ENCODE data around the gene NATD1.
"Not testable (repeated sequence)": the region's sequence is repeated elsewhere in the genome, so short reads cannot be mapped to it uniquely, and the experiment has no call there.

NATD1 gene

DNA sequence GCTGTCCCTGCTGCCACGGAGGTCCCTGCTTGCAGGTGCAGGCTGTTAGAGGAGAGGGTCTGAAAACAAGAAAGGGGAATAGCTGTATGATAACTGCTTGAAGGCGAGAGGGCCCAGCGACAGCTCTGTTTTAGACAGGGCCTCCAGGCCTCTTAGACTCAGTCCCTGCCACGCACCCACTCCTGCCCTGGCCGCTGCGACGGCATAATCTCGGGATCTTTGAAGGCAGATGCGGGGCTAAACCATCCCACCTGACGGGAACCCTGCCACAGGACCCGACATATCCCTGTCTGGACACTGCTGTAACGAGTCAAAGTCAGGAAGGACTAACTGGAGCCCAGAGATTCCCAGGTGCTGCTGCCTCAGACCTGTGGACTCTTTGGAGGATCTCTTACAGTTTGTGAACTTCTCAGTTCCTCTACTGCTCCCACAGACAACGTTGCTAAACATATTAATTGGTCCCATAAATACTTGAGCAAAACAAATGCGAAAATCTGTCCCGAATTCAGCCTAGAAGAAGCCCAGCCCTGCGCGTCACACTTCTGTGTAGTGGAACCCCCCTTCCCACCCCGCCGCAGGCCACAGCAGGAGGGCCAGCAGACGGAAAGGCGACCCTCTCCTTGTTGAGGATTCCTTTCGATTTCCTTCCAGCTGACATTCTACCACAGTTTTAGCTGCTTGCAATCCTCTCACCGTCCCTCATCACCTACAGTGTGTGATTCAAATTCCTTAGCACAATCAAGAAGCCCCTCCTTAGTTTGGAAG lies 38.3 kb downstream of the NATD1 start:
- DNase-seq (ENCODE audit: low spot score), result no peak

DNA sequence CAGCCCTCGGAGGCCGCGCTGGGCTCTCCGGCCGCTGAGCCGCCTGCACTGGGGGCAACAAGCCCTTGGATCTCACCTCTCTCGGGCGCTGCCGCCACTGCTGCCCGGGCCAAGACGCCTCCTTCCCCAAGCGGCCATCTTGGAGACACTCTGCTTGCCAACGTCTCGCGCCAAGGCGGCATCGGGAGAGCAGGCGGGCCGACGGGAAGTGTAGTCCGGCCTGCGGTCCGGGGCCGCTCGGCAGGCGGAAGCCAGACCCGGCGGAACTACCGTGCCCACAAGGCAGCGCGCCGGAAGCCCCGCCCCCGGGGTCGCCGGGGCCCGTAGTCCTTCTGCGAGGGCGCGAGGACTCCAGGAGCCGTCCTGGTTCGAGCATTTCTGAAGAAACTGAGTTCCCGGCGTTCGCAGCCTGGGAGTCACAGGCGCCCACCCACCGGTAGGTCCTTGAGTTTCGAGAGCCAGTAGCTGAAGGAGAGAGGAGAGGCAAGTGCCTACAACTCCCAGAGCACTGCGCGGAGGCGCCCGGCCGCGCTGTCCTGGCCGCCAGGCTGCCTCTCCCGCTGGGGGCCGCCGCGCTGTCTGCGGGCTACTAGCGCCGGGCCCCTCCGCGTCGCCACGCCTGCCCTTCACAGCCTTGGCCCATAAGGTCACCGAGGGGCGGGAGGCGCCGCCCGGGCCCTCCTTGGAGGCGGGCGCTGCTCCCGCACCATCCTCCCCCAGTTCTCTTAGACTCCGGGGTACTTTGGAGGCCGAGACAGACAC lies 39.0 kb downstream of the NATD1 start, which contains the start of gene TMEM11:
Gene TMEM11, minus strand, starts transcription at position 147 of the 762 bp plus-strand sequence. Its CDS starts 9 bp downstream, at position 138.
- peak; percentile 98 for DNase-seq (ENCODE audit: low spot score)

DNA sequence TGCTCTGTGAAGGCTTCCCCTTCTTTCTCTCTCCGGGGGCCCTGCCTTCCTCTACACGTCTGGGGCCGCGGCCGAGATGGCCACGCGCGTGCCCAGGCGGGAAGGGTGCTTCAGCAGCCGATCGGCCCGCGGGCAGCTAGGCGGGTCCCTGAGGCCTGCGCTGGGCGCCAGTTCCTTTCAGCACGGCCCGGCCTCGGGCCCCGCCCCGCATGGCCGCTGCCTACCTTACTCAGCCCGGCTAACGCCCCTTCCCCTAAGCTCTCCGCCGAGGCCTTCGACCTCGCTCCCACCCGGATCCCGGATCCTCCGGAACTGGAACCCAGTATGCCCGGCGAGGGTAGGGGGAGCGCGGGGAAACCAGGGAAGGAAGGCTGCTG lies 39.6 kb downstream of the NATD1 start:
- DNase-seq (ENCODE audit: low spot score), result no peak

DNA sequence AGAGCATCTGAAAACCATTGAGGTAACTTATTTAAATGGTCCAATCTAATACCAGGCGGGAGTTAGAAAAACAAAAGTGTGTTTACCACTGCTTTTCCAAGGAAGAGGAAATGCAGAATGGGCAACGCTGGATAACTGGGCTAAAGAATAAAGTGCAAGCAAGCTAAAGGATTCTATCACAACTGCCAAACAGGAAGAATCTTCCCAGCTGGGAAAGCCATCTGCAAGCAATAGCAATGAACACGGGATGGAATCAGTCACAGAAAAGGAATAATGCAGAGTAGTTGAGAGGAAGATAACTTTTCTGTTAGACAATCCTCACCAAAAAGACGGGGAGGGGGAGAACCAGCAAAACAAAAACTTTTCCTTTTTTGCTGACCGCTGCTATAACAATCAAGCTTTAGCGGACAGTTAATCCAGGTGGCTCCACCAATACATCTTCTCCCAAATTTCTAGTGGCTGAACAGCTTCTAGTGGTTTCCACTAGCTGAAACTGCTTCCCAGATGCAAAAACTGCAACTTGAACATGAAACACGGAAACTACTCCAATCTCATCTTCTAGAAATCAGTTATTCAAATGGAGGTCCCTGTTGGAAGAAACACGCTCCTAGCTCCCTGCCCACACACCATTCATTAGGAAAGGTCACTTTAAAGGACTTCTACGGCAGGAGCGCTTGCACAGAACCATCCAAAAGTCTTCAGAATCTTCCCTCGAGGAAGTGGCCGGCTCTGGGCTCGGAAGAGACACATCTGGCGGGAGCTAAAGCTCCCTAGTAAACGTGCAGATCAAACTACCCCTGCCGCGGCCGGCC lies 40.2 kb downstream of the NATD1 start:
- DNase-seq (ENCODE audit: low spot score), result no peak

DNA sequence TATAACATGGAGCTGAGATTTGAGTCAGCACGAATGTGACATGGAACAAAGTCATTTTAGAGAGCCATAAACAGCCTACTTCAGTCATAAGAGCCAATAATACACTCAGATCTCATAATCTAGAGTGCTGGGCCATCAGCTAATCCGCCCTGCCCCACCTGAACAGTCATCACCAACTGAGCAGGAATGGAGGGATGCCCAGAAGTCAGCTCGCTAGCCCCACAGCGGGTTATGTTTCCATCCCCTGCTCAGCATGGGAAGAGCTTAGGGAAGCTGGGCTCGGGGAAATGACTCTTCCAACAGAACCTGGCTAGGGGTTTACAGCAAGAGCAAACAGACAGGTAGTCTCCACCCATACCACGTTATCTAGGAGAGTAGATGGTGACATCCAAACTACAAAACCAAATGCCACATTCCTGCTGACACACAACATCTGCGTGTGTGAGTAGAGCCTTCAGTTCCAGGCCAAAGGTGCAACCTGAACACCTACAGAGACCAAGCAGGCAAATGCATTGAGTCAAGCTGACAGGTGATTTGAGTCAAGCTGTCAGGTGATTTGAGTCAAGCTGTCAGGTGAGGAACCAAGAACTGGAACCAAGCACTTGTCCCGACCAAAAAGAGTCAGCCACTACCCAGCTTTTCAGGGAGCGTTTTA lies 41.3 kb downstream of the NATD1 start:
- DNase-seq (ENCODE audit: low spot score), result no peak

DNA sequence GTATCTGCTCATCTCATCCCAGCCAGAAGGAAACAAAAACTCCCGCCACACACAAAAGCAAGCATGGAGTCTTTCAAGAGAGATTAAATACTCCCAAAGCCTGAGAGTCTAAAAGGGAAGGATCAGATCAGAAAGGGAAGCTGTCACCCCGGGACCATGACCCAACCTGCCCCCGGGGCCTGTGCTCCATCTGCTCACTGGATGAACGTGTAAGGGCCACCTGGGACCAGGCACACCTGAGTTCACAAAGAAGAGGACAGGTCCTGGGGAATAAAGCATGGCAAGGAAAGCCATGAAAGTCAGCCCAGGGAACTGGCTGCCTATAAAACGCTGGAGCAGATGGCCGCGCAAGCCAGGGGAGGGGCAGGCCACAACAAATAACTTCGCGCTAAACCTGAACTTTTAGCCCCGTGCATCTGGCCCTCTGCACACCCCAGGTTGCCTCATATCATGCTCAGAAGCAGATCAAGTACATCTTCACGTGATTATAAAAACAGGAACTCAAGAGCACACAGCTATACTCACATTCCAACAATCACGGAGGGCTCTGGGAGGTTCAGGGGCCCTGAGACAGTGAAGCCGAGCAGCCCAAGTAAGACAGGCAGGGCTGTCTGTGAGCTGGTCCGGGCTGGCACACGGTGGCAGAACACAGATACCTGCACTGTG lies 42.7 kb downstream of the NATD1 start:
- no peak for DNase-seq (ENCODE audit: low spot score)

DNA sequence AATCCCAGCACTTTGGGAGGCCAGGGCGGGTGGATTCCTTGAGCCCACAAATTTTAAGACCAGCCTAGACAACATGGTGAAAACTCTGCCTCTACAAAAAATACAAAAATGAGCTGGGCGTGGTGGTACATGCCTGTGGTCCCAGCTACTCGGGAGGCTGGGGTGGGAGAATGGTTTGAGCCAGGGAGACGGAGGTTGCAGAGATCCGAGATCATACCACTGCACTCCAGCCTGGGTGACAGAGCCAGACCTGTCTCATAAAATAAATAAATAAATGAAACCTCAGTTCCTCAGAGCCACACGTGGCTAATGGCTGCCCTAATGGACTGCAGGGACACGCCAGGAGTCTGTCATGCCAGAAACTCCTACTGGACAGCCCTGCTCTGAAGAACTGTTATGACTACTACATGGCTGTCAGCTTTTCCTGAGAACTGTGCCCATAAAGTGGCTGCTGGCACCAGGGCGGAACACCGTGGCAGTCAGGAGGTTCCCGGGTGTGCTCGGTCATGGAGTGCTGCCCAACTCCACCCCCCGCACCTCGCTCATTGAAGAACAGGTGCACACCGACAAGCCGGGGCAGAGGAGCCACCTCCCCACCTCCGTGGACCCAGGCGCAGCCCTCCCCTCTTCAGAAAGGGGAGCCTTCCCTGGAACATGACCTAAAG lies 43.6 kb downstream of the NATD1 start:
- no peak for DNase-seq (ENCODE audit: low spot score)

DNA sequence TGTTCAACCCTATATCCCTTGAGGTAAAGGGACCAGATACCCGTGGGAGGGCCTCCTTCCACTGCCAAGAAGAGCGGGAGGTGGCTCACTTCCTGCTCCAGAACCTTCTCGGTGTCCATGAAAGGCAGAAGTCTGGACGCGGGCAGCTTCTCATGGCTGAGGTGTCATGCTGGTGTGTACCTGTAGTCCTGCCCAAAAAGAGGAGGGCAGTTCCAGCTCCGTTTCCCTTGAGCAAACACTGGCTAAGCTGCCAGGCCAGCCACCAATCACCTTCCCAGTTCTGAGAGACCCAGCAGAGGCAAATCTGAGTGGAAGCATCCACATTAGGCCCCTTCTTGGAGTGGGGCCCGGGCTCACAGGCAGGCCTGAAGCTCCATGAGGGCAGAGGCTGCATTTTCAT lies 44.9 kb downstream of the NATD1 start:
- DNase-seq (ENCODE audit: low spot score), result no peak

DNA sequence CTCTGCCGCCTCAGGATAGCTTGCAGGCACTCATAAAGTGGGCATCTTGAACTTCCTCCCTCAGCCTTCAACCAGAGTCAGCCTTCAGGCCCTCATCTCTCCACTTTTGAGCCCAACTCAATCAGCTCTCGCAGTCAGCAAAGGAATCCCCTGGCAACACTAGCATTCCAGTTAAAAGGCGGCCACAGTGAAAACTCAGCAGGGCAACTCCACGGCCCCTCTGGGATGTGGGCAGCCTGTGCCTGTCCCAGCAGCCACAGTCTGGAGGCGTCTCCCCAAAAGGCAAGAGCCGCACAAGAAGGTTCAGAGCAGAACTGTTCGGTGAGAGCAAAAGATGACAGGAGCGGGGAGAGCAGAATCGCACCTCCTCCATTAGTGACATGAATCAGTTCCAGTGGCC lies 48.3 kb downstream of the NATD1 start:
- no peak for DNase-seq (ENCODE audit: low spot score)

DNA sequence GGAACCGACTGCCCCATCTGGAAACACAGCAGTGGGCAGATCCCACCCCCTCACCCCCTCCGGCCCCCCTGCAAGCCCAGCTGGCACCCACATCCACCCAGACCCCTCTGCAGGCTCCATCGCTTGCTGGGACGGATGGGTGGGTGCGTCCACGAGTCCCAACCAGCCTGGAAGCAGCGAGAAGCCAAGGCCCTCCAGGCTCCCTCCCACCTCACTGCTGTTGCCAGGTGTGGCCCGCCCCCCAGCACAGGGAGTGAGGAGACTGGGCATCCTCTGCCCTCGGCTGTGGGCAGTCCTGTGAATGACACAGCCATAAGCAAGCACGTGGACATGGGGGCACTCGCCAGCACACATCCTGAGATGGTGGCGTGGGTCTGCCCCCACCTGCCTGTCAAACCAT lies 50.7 kb downstream of the NATD1 start:
- DNase-seq (ENCODE audit: low spot score), result no peak

DNA sequence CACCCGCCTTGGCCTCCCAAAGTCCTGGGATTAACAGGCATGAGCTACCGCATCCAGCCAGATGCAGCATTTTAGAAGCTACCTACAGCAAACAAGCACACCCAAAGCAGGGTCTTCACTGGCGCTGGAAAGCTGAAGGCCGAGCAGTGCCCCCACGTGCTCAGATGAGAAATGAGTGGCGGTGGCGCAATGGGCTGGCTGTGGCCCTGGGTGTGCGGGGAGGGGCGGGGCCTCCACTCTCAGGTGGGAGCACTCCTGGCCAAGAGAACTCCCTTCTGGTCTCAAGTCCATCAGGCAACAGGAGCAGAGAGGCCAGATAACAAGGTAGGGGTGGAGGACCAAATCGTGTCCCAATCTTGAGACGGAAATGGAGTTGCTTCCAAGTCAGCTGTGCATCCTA lies 51.3 kb downstream of the NATD1 start:
- DNase-seq (ENCODE audit: low spot score), result no peak

DNA sequence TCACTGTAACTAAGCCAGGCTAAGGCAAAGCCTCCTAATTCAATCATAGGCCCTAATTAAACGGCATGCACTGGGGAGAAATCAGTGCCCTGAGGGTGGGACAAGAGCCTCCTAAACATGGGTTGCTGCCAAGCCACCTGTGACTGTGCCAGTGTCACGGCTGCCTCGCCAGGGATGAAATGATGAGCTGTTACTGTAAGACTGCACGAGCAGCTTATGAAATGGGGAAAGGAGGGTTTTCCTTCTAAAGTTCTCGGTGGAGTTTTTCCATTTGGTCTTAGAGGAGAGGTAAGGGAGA lies 52.0 kb downstream of the NATD1 start:
- no peak for DNase-seq (ENCODE audit: low spot score)

DNA sequence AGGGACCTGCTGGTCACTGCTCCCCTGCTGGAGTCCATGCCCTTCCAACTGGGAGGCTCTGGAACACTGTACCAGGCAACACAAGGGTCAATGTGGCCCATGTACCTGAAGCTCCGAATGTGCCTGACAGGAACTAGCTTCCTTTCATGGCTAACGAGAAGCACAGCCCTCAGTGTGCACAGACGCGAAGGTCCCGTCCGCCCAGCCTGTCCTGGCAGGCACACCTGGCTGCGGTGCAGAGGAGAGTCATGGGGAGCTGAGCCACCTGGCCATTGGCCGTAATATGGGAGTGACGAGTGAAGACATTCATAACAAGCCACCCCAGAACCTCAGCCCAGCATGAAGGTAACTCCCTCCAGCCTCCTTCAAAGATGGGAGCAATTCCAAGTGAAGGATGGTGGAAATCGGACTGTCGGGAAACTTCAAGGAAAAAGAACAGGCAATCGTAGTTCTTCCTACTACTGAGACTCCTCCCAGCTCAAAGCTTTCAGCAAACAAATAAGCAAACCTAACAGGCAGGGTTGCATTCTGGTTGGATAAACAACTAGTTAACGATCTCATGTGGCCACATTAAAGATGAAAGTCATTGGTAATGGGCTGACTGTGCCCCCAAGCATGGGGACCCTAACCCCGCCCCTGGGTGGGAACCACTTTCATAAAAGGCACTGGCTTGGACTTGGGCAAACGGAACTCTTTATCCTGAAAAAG lies 52.5 kb downstream of the NATD1 start:
- no peak for DNase-seq (ENCODE audit: low spot score)

DNA sequence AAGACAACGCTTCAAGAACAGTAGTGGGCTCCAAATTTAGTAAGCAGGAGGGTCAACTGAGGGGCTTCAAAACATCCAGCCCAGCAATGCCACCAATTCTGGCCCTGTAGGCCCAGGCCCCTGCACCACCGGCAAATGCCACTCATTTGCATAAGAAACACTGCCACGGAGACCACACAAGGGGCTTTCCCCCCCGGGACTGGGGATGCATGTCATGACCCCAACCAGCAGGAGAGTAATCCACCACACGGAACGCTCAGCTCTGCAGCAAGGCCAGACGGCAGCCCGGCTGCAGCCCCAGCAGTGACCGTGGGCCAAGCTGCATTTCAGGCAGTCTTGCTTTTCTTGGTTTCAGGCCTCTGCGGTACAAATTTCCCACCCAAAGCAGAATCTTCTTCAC lies 53.4 kb downstream of the NATD1 start:
- DNase-seq (ENCODE audit: low spot score), result no peak

DNA sequence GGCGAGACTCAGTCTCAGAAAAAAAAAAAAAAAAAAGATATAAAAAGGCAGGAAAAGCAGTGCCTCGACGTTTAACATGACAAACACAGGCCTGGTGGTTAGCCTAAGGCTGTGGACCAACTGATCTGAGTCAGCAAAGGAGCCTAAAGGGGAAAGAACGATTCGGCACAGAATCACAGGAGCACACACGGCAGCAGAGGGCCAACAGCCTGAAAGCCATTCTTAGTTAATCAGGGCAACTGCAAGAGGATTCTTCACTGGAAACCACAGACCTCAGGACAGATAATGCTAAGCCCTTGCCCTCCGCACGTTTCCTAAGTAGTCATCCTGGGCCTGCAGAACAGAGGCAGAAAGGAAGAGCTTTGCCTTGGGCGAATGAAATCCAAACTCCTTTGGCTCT lies 53.9 kb downstream of the NATD1 start:
- DNase-seq (ENCODE audit: low spot score), result no peak

DNA sequence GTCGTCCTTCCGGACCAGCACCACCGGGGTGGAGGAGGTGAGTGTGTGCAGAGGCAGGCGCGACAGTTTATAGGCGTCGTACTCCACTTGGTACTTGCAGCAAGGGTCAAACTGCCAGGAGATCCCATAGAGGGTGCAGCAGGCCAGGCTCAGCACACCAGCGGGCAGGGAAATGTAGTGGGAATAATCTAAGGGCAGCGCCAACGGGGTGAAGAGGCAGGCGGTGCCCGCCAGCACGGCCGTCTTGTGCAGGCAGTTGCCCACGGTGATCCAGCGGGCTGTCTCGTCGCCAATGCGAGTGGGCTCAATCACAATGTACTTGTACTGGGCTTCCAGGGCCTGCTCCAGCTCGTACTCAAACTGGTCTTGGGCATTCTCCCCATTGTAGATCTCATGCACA lies 54.8 kb downstream of the NATD1 start:
- DNase-seq (ENCODE audit: low spot score), result no peak

DNA sequence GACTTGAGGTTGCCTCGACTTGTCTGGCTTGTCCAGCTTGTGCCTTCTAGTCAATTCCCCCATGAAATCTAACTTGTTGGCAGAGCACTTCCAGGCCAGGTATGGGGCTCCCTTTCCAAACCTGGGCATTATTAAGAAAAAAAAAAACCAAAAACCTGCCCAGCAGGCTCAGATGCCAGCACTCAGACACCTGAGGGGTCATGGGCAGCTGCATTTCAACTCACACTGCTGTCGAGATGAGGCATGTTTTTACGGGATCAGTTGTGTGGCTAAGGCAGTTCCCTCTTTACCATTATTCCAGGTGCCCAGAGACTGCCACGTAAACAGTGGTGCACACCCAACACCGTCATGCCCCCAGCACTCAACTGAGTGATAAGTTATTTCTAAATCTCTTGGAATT lies 57.1 kb downstream of the NATD1 start:
- no peak for DNase-seq (ENCODE audit: low spot score)

DNA sequence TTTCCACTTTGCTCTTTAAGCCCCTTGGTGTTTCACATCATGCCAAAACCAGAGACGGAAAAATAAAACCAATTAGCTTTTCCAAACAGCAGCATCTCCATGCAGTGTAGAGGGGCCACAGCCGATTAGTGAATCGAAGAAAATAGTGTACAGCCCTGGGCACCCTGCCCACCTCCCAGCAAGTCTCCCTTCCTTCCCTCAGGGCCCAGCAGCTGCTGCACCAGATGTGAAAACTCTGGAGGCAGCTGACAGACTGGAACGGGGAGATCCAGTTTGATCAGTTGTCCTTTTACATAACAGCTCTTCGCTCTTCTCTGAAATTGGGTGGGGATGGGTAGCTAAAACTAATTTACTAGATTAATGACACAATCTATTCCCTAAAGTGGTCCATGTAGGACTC lies 58.5 kb downstream of the NATD1 start:
- DNase-seq (ENCODE audit: low spot score), result peak; percentile 40

DNA sequence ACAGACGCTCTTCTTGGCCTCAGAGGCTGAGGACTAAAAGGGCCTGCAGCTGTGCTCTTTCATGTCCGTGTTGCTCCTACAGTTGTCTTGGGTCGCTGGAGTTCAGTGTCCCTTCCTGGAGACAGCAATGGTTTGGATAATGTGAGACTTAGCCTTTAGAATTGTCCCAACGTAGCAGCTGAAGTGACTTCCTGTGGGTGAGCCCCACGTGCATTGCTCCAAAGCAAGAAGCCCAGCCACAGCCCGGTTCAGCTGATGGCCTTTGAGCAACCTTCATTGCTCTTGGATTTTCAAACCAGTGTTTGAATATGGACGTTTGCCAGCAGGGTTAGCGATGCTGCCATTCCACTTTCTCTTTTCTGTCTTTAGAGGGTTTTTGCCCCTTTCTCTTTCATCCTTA lies 59.0 kb downstream of the NATD1 start:
- DNase-seq (ENCODE audit: low spot score), result no peak

DNA sequence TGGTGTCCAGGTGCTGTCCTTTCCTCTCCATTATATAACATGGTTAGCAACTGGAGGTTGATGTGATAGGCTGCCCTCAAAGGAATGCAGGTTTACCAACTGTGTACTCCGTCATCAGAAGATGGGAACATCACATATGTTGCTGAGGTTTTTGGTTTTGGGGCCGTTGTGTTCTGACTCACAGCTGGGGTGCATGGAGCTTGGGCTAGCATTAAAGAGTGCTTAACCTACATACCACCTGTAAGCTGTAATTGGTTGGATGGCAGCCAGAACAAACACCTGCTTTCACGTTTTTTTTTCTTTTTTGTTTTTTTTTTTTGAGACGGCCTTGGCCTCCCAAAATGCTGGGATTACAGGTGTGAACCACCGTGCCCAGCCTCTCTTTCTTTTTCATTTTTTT lies 60.2 kb downstream of the NATD1 start:
- DNase-seq (ENCODE audit: low spot score), result no peak

DNA sequence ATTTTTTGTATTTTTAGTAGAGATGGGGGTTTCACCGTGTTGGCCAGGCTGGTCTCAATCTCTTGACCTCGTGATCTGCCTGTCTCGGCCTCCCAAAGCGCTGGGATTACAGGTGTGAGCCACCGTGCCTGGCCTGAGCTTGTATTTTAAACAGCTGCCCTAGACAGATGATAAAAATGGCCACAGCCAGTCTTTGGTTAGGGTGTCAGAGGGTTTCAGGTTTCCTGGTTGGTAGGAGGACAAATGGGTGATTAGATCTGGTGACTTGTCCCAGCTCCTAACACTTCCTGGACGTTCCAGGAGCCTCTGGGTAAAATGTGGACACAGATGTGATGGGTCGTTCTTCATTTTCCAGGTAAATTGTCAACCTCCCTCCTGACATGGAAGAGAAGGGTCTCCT lies 60.8 kb downstream of the NATD1 start:
- not testable (repeated sequence) for DNase-seq (ENCODE audit: low spot score)

All from Ammon's horn (tissue), 1 donor.